Activated T-helper 9 cell treated with anti-CD3 and anti-CD28 coated beads, Interleukin-2, amount 50 U/mL, for 16 hours (primary cell): ENCODE measurements around the gene C19orf44.

Experiments used
- DNase-seq: peaks from one replicate; pipeline ENCODE4 v3.0.0-alpha.2; 2020; ENCODE audit warnings: low read depth

C19orf44 gene

GRCh38 chr19:16518061-16518460, 21.9 kb downstream of the C19orf44 start:
- DNase-seq: no peak

- no peak for DNase-seq
These were observed 22.5 kb downstream of the C19orf44 start for GRCh38 chr19:16518483-16519229.

- DNase-seq: no peak
These were observed 23.1 kb downstream of the C19orf44 start for GRCh38 chr19:16519230-16519687.

- no peak for DNase-seq
These were observed 24.1 kb downstream of the C19orf44 start for GRCh38 chr19:16520074-16520973.

- no peak for DNase-seq
These were observed 24.9 kb downstream of the C19orf44 start for GRCh38 chr19:16520986-16521624.

- no peak for DNase-seq
These were observed 25.6 kb downstream of the C19orf44 start for GRCh38 chr19:16521715-16522289.

GRCh38 chr19:16522559-16523377, 26.6 kb downstream of the C19orf44 start:
- no peak for DNase-seq

- DNase-seq: no peak
These were observed 29.0 kb downstream of the C19orf44 start for GRCh38 chr19:16524991-16525734.

GRCh38 chr19:16525751-16526481, 29.7 kb downstream of the C19orf44 start:
- DNase-seq: no peak

- DNase-seq: no peak
These were observed 31.2 kb downstream of the C19orf44 start for GRCh38 chr19:16527334-16527935.

GRCh38 chr19:16527971-16528521, 31.9 kb downstream of the C19orf44 start:
- DNase-seq: no peak

- DNase-seq: no peak
These were observed 33.4 kb downstream of the C19orf44 start for GRCh38 chr19:16529466-16530144.

- DNase-seq: no peak
These were observed 34.6 kb downstream of the C19orf44 start for GRCh38 chr19:16530540-16531379.

GRCh38 chr19:16531380-16531669, 35.1 kb downstream of the C19orf44 start:
- DNase-seq: no peak

GRCh38 chr19:16532440-16533234, 36.4 kb downstream of the C19orf44 start:
- no peak for DNase-seq

- no peak for DNase-seq
These were observed 39.2 kb downstream of the C19orf44 start for GRCh38 chr19:16535381-16535780.

- DNase-seq: no peak
These were observed 39.9 kb downstream of the C19orf44 start for GRCh38 chr19:16536130-16536529.
